RCC 7860 (cell line): ENCODE measurements around the gene PIGO.

ENCODE experiments used
- DNase-seq: peaks from one replicate; pipeline ENCODE4 v3.0.0-alpha.2; 2015; ENCODE audit warnings: low spot score
- FAIRE-seq: peaks from 2 replicates; lab custom pipeline; 2012; peaks lifted over from hg19 to GRCh38; lab: Jason Lieb, UNC

PIGO gene

GRCh38 chr9:35096035-35096849 lies at the start of gene PIGO:
PIGO (minus strand) TSS chr9:35096591; CDS start chr9:35095565, 1,026 bp downstream.
- FAIRE-seq (no peak), DNase-seq (peak; percentile 55)

GRCh38 chr9:35142037-35142436 lies 45.6 kb upstream of the PIGO start:
- FAIRE-seq (no peak), DNase-seq (no peak)

- no peak for FAIRE-seq
Observed at GRCh38 chr9:35140093-35140492, 43.7 kb upstream of the PIGO start.

GRCh38 chr9:35136866-35137265 lies 40.5 kb upstream of the PIGO start:
- DNase-seq (no peak), FAIRE-seq (no peak)

More at GRCh38 chr9:35140093-35140492, 43.7 kb upstream of the PIGO start:
- no peak for DNase-seq

GRCh38 chr9:35135988-35136387 lies 39.6 kb upstream of the PIGO start:
- DNase-seq, result no peak
- FAIRE-seq, result no peak

- no peak for FAIRE-seq
Observed at GRCh38 chr9:35134920-35135319, 38.5 kb upstream of the PIGO start.

GRCh38 chr9:35116898-35117551 lies 20.6 kb upstream of the PIGO start:
- FAIRE-seq (peak; percentile 21), DNase-seq (peak; percentile 73)

More at GRCh38 chr9:35134920-35135319, 38.5 kb upstream of the PIGO start:
- DNase-seq, result no peak

- DNase-seq (no peak), FAIRE-seq (no peak)
Observed at GRCh38 chr9:35116539-35116897, 20.1 kb upstream of the PIGO start.

- peak; percentile 81 for DNase-seq
- FAIRE-seq, result peak; percentile 70
Observed at GRCh38 chr9:35115680-35116538, 19.5 kb upstream of the PIGO start, which contains the start of gene ATOSB. ATOSB (minus strand) TSS chr9:35115862; CDS start chr9:35108274, 7,588 bp downstream.

GRCh38 chr9:35114840-35115628 lies 18.6 kb upstream of the PIGO start:
- DNase-seq (peak; percentile 10), FAIRE-seq (no peak)

GRCh38 chr9:35114113-35114839 lies 17.9 kb upstream of the PIGO start:
- FAIRE-seq (no peak), DNase-seq (peak; percentile 54)

- no peak for FAIRE-seq
- no peak for DNase-seq
Observed at GRCh38 chr9:35112257-35113020, 16.0 kb upstream of the PIGO start.

- FAIRE-seq (no peak), DNase-seq (peak; percentile 92)
Observed at GRCh38 chr9:35111001-35111933, 14.9 kb upstream of the PIGO start.

GRCh38 chr9:35110327-35110761 lies 14.0 kb upstream of the PIGO start:
- peak; percentile 44 for DNase-seq
- no peak for FAIRE-seq

GRCh38 chr9:35108946-35109575 lies 12.7 kb upstream of the PIGO start:
- FAIRE-seq (no peak), DNase-seq (no peak)

- FAIRE-seq (no peak), DNase-seq (no peak)
Observed at GRCh38 chr9:35108461-35108860, 12.1 kb upstream of the PIGO start.
